Smooth muscle cell (in vitro differentiated cells): ENCODE data around the gene AFF1. TPM values are rescaled to one million over a fixed set of nuclear protein-coding genes. Genes with fewer than 3 reads are reported as not detected.

Experiments
- DNase-seq: peaks from one replicate; lab custom pipeline; 2025; ENCODE audit not compliant: unreplicated experiment; lab: John Stamatoyannopoulos, UW
- H2AFZ ChIP-seq: fragments of 200-600 bp; sonication (generic); 2 replicates; pipeline ENCODE4 v1.6.0; 2016; ENCODE audit warnings: antibody characterized with exemption, low read depth, mild to moderate bottlenecking
- H3F3A ChIP-seq: fragments of 200-600 bp; sonication (generic); 2 replicates; pipeline ENCODE4 v1.6.0; 2017; ENCODE audit warnings: antibody characterized with exemption, low read depth
- H3K27ac ChIP-seq: fragments of 200-600 bp; sonication (generic); 2 replicates; pipeline ENCODE4 v1.5.1; 2016; ENCODE audit warnings: low read depth, mild to moderate bottlenecking
- H3K27me3 ChIP-seq: fragments of 200-600 bp; sonication (generic); 2 replicates; pipeline ENCODE4 v1.6.1; 2016; ENCODE audit warnings: low read depth, mild to moderate bottlenecking
- H3K36me3 ChIP-seq: fragments of 200-600 bp; sonication (generic); 2 replicates; pipeline ENCODE4 v1.5.1; 2016; ENCODE audit warnings: low read depth
- H3K4me1 ChIP-seq: fragments of 200-600 bp; sonication (generic); 2 replicates; pipeline ENCODE4 v1.5.1; 2016; ENCODE audit warnings: low read depth
- H3K4me2 ChIP-seq: fragments of 200-600 bp; sonication (generic); 2 replicates; pipeline ENCODE4 v1.6.0; 2016; ENCODE audit warnings: mild to moderate bottlenecking
- H3K4me3 ChIP-seq: fragments of 200-600 bp; sonication (generic); 2 replicates; pipeline ENCODE4 v1.5.1; 2016; ENCODE audit warnings: mild to moderate bottlenecking
- H3K79me2 ChIP-seq: fragments of 200-600 bp; sonication (generic); 2 replicates; pipeline ENCODE4 v1.6.0; 2016; ENCODE audit warnings: low read depth, mild to moderate bottlenecking
- H3K9ac ChIP-seq: fragments of 200-600 bp; sonication (generic); 2 replicates; pipeline ENCODE4 v1.6.0; 2016; ENCODE audit warnings: low read depth
- H3K9me3 ChIP-seq: fragments of 200-600 bp; sonication (generic); replicated peaks from 2 replicates; pipeline ENCODE4 v1.5.1; 2016; ENCODE audit warnings: low read depth
- H4K20me1 ChIP-seq: fragments of 200-600 bp; sonication (generic); 2 replicates; pipeline ENCODE4 v1.6.0; 2016; ENCODE audit warnings: low read depth
- WGBS: methylation state at CpG from one replicate; pipeline ENCODE4 v1.1.7; 2016; ENCODE audit warnings: low lambda C conversion rate; 5-methylcytosine and 5-hydroxymethylcytosine counted together
- polyA plus RNA-seq: library from polyadenylated mRNA; unstranded; fragments of >200 nt; fragmentation: Nextera tagmentation; extraction: Ambion mirVana; gene quantifications from 2 replicates; pipeline ENCODE4 v1.2.1, GENCODE V29; 2016
- total RNA-seq: library from RNA; depleted of rRNA; stranded (reverse); fragments of >200 nt; gene quantifications from 2 replicates; pipeline ENCODE4 v1.2.3, GENCODE V29; 2014
- TF ChIP-seq, protein P1 (sequence below): fragments of 200-600 bp; sonication (generic); IDR thresholded peaks from 2 replicates; pipeline ENCODE4 v1.5.1; 2017; ENCODE audit warnings: borderline replicate concordance, mild to moderate bottlenecking, antibody characterized with exemption; ENCODE audit not compliant: insufficient read depth, poor library complexity, severe bottlenecking

The AFF1 gene
- total and polyA plus RNA-seq, 2 experiments from 2014 or later, result 6.6 to 17.7 TPM

DNA sequence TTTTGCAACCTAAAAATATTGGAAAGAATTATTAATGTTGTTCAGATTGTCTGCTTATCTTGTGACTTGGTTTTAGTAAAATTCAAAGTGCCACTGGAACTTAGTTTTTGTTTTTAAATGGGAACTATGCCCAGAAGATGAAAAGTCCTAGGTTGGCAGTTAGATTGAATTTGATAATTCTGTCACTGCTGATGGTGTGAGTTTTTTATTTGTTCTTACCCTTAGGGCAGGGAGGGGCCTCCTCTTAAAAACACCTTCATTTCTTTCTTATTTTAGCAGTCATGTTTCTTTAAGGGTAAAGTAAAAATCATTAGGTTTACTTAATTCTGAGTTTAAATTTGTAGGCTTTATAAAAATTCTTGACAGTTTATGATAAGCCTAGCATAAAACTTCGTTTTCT, 80.6 kb downstream of the AFF1 start:
- Histone ChIP-seq H4K20me1 (no peaks in the 10 kb centered on the region), H2AFZ (no peak overlapping the region), H3K4me1 (peaks cover 46% of the 10 kb centered on the region), H3K36me3 (no peaks in the 10 kb centered on the region), H3K27me3 (no peaks in the 10 kb centered on the region), H3K4me2 (peak overlapping the region; percentile 50), H3K9ac (no peak overlapping the region), H3K27ac (peak overlapping the region; percentile 72), H3K79me2 (peaks cover 79% of the 10 kb centered on the region), H3K9me3 (no peaks in the 10 kb centered on the region), H3K4me3 (no peak overlapping the region), H3F3A (peaks cover 10% of the 10 kb centered on the region)
- no peak for DNase-seq
- WGBS, result 85% methylated on average over 1 of the region's 1 CpG
- TF ChIP-seq, protein P1, sequence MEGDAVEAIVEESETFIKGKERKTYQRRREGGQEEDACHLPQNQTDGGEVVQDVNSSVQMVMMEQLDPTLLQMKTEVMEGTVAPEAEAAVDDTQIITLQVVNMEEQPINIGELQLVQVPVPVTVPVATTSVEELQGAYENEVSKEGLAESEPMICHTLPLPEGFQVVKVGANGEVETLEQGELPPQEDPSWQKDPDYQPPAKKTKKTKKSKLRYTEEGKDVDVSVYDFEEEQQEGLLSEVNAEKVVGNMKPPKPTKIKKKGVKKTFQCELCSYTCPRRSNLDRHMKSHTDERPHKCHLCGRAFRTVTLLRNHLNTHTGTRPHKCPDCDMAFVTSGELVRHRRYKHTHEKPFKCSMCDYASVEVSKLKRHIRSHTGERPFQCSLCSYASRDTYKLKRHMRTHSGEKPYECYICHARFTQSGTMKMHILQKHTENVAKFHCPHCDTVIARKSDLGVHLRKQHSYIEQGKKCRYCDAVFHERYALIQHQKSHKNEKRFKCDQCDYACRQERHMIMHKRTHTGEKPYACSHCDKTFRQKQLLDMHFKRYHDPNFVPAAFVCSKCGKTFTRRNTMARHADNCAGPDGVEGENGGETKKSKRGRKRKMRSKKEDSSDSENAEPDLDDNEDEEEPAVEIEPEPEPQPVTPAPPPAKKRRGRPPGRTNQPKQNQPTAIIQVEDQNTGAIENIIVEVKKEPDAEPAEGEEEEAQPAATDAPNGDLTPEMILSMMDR, result no peak

DNA sequence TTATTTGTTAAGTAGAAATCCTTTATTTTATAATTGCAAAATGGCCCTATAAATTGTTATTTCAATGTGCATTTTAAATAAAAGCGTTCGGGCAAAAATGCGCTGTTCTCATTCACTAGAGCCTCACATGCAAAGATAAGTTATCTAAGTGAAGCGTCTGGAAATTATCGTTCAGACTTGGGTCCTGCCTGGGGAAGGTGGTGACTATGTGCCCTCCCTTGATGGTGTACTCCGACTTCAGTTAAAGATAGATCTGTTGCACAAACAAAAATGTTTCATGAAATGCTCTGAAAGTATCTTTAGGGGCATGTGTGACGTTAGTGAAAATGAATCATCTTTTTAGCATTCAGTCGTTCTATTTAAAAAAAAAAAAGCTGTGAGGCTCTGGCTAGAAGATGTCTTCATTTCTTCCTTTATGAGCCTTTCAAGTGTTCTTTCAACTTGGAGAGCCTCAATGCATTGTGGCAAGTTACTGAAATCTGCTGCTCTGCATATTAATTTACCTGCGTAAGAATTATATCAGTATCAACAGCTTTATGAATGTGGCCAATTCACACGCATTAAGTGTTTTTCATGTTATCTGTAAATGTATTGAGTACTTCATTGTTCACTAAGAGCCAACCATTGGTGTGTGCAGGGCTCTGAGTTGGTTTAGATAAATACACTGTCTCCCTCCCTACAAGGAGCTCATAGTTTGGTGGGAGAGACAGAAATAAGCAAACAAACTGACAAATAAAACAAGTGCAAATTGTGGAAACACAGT, 83.0 kb downstream of the AFF1 start:
- TF ChIP-seq, protein P1, result no peak
- no peaks in the 10 kb centered on the region for H3K27me3 ChIP-seq
- 29% methylated on average over 10 of the region's 10 CpGs for WGBS
- H3K9ac ChIP-seq, result peak overlapping the region; percentile 48
- no peak overlapping the region for H2AFZ ChIP-seq
- H3K79me2 ChIP-seq, result peaks cover 88% of the 10 kb centered on the region
- no peaks in the 10 kb centered on the region for H3K9me3 ChIP-seq
- peaks cover 45% of the 10 kb centered on the region for H3K4me1 ChIP-seq
- no peaks in the 10 kb centered on the region for H3K36me3 ChIP-seq
- peaks cover 5% of the 10 kb centered on the region for H3F3A ChIP-seq
- peak overlapping the region; percentile 85 for H3K27ac ChIP-seq
- H4K20me1 ChIP-seq, result no peaks in the 10 kb centered on the region
- peak overlapping the region; percentile 82 for H3K4me2 ChIP-seq
- no peak for DNase-seq
- H3K4me3 ChIP-seq, result peak overlapping the region; percentile 34

DNA sequence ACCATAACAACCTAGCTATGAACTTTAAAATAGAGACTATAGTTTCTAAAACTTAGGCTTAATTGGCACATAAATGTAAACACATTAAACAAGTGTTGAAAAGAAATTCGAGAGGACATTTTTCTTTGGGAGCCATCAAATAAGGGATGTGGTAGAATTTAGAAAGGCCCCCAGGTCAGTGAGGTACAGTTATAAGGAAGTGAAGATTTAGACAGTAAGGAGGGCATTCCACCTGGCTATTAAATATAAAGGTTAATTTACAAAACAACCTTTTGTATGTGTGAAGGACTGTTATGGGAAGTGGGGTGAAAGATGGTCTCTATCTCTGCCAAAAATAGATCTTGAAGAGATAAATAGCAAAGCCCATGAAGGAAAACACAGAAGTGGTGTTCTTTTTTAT, 83.9 kb downstream of the AFF1 start:
- no peak for DNase-seq
- no peaks in the 10 kb centered on the region for H3K9me3 ChIP-seq
- H2AFZ ChIP-seq, result no peak overlapping the region
- H3K27me3 ChIP-seq, result no peaks in the 10 kb centered on the region
- peak overlapping the region; percentile 85 for H3K27ac ChIP-seq
- no peaks in the 10 kb centered on the region for H3K36me3 ChIP-seq
- H3K79me2 ChIP-seq, result peaks cover 89% of the 10 kb centered on the region
- TF ChIP-seq, protein P1, result no peak
- H3K4me2 ChIP-seq, result no peak overlapping the region
- peaks cover 41% of the 10 kb centered on the region for H3K4me1 ChIP-seq
- H3F3A ChIP-seq, result peaks cover 5% of the 10 kb centered on the region
- H3K9ac ChIP-seq, result no peak overlapping the region
- H4K20me1 ChIP-seq, result peaks cover 3% of the 10 kb centered on the region
- WGBS, result 98% methylated on average over 1 of the region's 1 CpG
- no peak overlapping the region for H3K4me3 ChIP-seq
